HAP-1 (cell line): ENCODE data around the gene TMCO4.
"Not testable (repeated sequence)": the region's sequence is repeated elsewhere in the genome, so short reads cannot be mapped to it uniquely, and the experiment has no call there.

Experiments used
- DNase-seq, 2 experiments: peaks; one replicate each; pipeline ENCODE4 v3.0.0-alpha.2; 2016 to 2020; ENCODE audit warnings: low spot score in 2 of 2
- H3K27me3 ChIP-seq: fragments of 250-450 bp; sonication (Bioruptor Pico); 2 replicates; pipeline ENCODE4 v1.5.1; 2020; ENCODE audit warnings: low read depth, mild to moderate bottlenecking, moderate library complexity
- H3K36me3 ChIP-seq: fragments of 250-450 bp; sonication (Bioruptor Pico); replicated peaks from 2 replicates; pipeline ENCODE4 v1.5.1; 2020; ENCODE audit warnings: mild to moderate bottlenecking
- H3K4me1 ChIP-seq: fragments of 250-450 bp; sonication (Bioruptor Pico); 2 replicates; pipeline ENCODE4 v1.5.1; 2020; ENCODE audit warnings: mild to moderate bottlenecking
- H3K4me3 ChIP-seq: fragments of 250-450 bp; sonication (Bioruptor Pico); 2 replicates; pipeline ENCODE4 v1.5.1; 2020; ENCODE audit warnings: mild to moderate bottlenecking, moderate library complexity
- H3K9me3 ChIP-seq: fragments of 250-450 bp; sonication (Bioruptor Pico); 2 replicates; pipeline ENCODE4 v1.5.1; 2020; ENCODE audit warnings: mild to moderate bottlenecking, moderate library complexity
- in situ Hi-C: fragments of 300-500 bp; cut with MboI; formaldehyde crosslinking; loops from 3 replicates; pipeline ENCODE4 v1.14.3; 2020; ENCODE audit warnings: low sequenced_read_pairs, inconsistent platforms, mixed read lengths

TMCO4 gene

GRCh38 chr1:19819701-19820100 lies 20.0 kb upstream of the TMCO4 start:
- in situ Hi-C loops: no loop called here
- no peaks in the 10 kb centered on the region for H3K4me1 ChIP-seq
- no peaks in the 10 kb centered on the region for H3K36me3 ChIP-seq
- no peaks in the 10 kb centered on the region for H3K27me3 ChIP-seq
- DNase-seq: no peak
- no peak overlapping the region for H3K4me3 ChIP-seq
- H3K9me3 ChIP-seq: no peaks in the 10 kb centered on the region

DNA sequence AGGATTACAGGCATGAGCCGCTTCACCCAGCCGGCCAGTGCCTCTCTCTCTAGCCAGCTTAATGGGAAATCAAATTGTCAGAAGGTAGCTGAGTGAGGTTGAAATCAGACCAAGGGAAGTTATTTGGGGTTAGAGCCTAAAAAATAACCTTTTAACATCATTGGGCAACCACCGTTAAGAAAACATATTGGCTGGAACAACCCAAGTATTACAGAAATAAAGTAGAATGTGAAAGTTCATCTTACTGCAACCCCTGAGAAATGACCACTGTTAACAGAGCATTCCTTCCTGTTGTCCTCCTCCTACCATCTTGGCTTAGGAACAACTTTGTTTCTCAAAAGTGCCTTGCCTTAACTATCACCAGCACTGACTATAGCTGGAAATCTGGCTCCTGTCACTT lies 18.6 kb upstream of the TMCO4 start:
- Histone ChIP-seq H3K4me3 (no peak overlapping the region), H3K36me3 (no peaks in the 10 kb centered on the region), H3K9me3 (no peaks in the 10 kb centered on the region), H3K4me1 (no peaks in the 10 kb centered on the region), H3K27me3 (no peaks in the 10 kb centered on the region)
- no peak for DNase-seq
- in situ Hi-C loops: no loop called here

DNA sequence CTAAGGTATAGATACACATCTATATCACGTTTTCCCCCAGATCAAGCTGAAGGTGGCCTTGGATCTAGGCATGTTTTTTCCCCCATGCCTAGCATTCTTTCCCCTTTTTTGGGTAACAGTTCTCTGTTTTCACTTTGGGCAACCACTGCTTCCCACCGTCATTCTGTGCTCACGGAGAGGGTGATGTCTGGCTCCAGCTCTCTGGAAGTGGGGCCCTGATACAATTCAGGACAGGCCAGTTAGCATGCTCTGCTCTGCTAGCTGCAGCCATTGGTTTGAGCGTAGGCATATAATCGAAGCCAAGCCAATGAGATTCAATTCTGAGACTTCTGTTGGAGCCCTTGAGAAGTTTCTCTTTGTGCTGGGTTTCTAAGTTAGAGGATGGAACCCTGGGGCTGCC lies 17.4 kb upstream of the TMCO4 start:
- H3K4me3 ChIP-seq: no peak overlapping the region
- H3K27me3 ChIP-seq: no peaks in the 10 kb centered on the region
- no peaks in the 10 kb centered on the region for H3K9me3 ChIP-seq
- H3K4me1 ChIP-seq: no peaks in the 10 kb centered on the region
- DNase-seq: no peak
- in situ Hi-C loops: no loop called here
- H3K36me3 ChIP-seq: no peaks in the 10 kb centered on the region

- H3K4me1 ChIP-seq, DNase-seq, H3K27me3 ChIP-seq, in situ Hi-C loops, H3K9me3 ChIP-seq, H3K4me3 ChIP-seq, H3K36me3 ChIP-seq: not testable (repeated sequence)
Observed at GRCh38 chr1:19816737-19817086, 17.0 kb upstream of the TMCO4 start.

- Histone ChIP-seq H3K4me3 (no peak overlapping the region), H3K4me1 (no peaks in the 10 kb centered on the region), H3K36me3 (no peaks in the 10 kb centered on the region), H3K9me3 (no peaks in the 10 kb centered on the region), H3K27me3 (no peaks in the 10 kb centered on the region)
- in situ Hi-C loops: no loop called here
- no peak for DNase-seq
Observed at GRCh38 chr1:19815801-19816736, 16.4 kb upstream of the TMCO4 start.

GRCh38 chr1:19814681-19815503 lies 15.2 kb upstream of the TMCO4 start, which contains the start of gene RNF186:
RNF186 (minus strand) TSS chr1:19815283; CDS start chr1:19815101, 182 bp downstream.
- Histone ChIP-seq H3K27me3 (no peaks in the 10 kb centered on the region), H3K9me3 (no peaks in the 10 kb centered on the region), H3K4me3 (no peak within 1 kb of the TSS), H3K4me1 (no peaks in the 10 kb centered on the region), H3K36me3 (no peaks in the 10 kb centered on the region)
- in situ Hi-C loops: no loop called here
- DNase-seq: no peak

- in situ Hi-C loops: no loop called here
- Histone ChIP-seq H3K9me3 (no peaks in the 10 kb centered on the region), H3K4me3 (no peak overlapping the region), H3K27me3 (no peaks in the 10 kb centered on the region), H3K36me3 (no peaks in the 10 kb centered on the region), H3K4me1 (no peaks in the 10 kb centered on the region)
- DNase-seq: no peak
Observed at GRCh38 chr1:19814244-19814661, 14.5 kb upstream of the TMCO4 start.

- Histone ChIP-seq H3K4me1 (no peaks in the 10 kb centered on the region), H3K4me3 (no peak overlapping the region), H3K36me3 (no peaks in the 10 kb centered on the region), H3K27me3 (no peaks in the 10 kb centered on the region), H3K9me3 (no peaks in the 10 kb centered on the region)
- DNase-seq: no peak
- in situ Hi-C loops: no loop called here
Observed at GRCh38 chr1:19813643-19813960, 13.9 kb upstream of the TMCO4 start.

- Histone ChIP-seq H3K9me3 (no peaks in the 10 kb centered on the region), H3K4me1 (no peaks in the 10 kb centered on the region), H3K36me3 (no peaks in the 10 kb centered on the region), H3K27me3 (no peaks in the 10 kb centered on the region), H3K4me3 (no peak overlapping the region)
- in situ Hi-C loops: no loop called here
- DNase-seq: no peak
Observed at GRCh38 chr1:19812875-19813642, 13.3 kb upstream of the TMCO4 start.

DNA sequence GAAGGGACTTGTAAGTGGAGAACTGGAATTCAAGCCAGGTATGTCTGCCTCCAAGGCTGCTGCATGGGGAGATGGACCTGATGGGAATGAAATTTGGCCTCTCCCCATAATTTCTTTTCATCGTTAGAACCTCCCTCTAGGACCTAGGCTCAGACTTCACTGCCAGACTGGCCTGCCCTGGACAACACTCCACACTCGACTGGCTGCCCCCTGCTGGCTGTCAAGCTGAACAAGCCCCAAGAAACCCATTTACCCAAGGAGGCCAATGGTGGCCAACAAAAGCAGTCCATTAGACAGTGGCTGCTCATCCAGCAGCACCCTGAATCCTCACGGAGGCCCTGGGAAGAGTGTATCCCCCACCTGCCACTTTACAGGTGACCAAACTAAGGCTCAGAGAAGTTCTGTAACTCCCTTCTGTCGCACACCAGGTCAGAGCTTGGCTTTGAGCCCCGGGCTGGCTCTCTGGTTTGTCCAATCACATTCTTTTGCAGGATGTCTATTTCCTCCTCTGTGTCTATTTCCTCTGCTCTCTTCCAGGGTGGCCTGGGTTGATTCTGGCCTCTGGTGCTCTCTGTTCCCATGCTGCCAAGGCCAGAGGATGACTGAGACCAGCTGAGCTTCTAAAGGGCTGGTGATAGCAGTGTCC lies 11.6 kb upstream of the TMCO4 start:
- H3K36me3 ChIP-seq: no peaks in the 10 kb centered on the region
- peak; percentile 19 to 66 for DNase-seq
- H3K27me3 ChIP-seq: no peaks in the 10 kb centered on the region
- H3K4me1 ChIP-seq: no peaks in the 10 kb centered on the region
- no peak overlapping the region for H3K4me3 ChIP-seq
- no peaks in the 10 kb centered on the region for H3K9me3 ChIP-seq
- in situ Hi-C loops: no loop called here

DNA sequence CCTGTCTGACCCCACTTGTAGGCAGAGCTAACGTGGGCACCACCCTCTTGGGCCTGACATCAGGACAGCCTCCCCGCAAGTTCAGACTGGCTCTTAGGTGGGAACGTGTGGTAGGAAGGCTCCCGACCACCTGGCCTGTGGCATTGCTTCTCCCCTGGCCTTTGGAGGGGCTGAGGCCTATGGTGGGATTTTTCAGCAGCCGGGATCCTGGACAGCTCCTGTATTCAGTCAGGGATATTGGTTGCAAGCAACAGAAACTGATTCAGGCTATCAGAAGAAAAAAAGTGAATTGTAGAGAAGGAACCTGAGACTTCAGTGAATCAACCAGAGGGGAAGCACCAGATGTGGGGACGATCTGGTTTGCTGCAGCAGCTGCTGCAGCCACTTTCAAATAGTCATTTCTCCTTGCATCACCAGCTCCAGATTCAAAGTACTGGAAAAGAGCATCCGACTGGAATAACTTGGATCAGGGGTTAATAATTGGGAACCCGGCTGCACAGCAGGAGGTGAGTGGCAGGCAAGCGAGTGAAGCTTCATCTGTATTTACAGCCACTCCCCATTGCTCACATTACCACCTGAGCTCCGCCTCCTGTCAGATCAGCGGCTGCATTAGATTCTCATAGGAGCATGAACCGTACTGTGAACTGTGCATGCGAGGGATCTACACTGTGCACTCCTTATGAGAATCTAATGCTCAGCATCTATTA lies 9.5 kb upstream of the TMCO4 start:
- Histone ChIP-seq H3K36me3 (no peaks in the 10 kb centered on the region), H3K4me3 (no peak overlapping the region), H3K9me3 (no peaks in the 10 kb centered on the region), H3K27me3 (no peaks in the 10 kb centered on the region), H3K4me1 (no peaks in the 10 kb centered on the region)
- in situ Hi-C loops: no loop called here
- DNase-seq: no peak

GRCh38 chr1:19808351-19808750 lies 8.6 kb upstream of the TMCO4 start:
- H3K27me3 ChIP-seq: no peaks in the 10 kb centered on the region
- no peaks in the 10 kb centered on the region for H3K36me3 ChIP-seq
- no peaks in the 10 kb centered on the region for H3K9me3 ChIP-seq
- no peak overlapping the region for H3K4me3 ChIP-seq
- DNase-seq: no peak
- in situ Hi-C loops: no loop called here
- H3K4me1 ChIP-seq: no peaks in the 10 kb centered on the region

GRCh38 chr1:19804831-19805251 lies 5.1 kb upstream of the TMCO4 start:
- in situ Hi-C loops: no loop called here
- no peaks in the 10 kb centered on the region for H3K36me3 ChIP-seq
- no peaks in the 10 kb centered on the region for H3K9me3 ChIP-seq

More at GRCh38 chr1:19804831-19805251, 5.1 kb upstream of the TMCO4 start:
- no peaks in the 10 kb centered on the region for H3K27me3 ChIP-seq
- DNase-seq: no peak
- H3K4me3 ChIP-seq: no peak overlapping the region
- H3K4me1 ChIP-seq: peaks cover 5% of the 10 kb centered on the region
